Muscle layer of colon (tissue), 2 donors: ENCODE measurements around the gene JOSD2.
"Not testable (repeated sequence)": the region's sequence is repeated elsewhere in the genome, so short reads cannot be mapped to it uniquely, and the experiment has no call there.

Experiments
- H3K27ac ChIP-seq: one replicate; pipeline ENCODE4 v1.7.0; 2013; ENCODE audit warnings: low read depth, mild to moderate bottlenecking, low read length, moderate library complexity
- H3K27me3 ChIP-seq, 2 donors: one replicate each; pipeline ENCODE4 v1.7.0; 2013; ENCODE audit warnings: low read length in 2 of 2, mild to moderate bottlenecking in 2 of 2; ENCODE audit not compliant: insufficient read depth in 2 of 2, control insufficient read depth in 1 of 2
- H3K36me3 ChIP-seq: one replicate; pipeline ENCODE4 v1.7.0; 2013; ENCODE audit warnings: mild to moderate bottlenecking, low read length; ENCODE audit not compliant: insufficient read depth
- H3K4me1 ChIP-seq: one replicate; pipeline ENCODE4 v1.7.0; 2013; ENCODE audit warnings: mild to moderate bottlenecking, low read length; ENCODE audit not compliant: insufficient read depth
- H3K4me3 ChIP-seq, 2 donors: one replicate each; pipeline ENCODE4 v1.7.0; 2013; ENCODE audit warnings: low read length in 2 of 2, low read depth in 1 of 2, mild to moderate bottlenecking in 1 of 2, moderate library complexity in 1 of 2
- H3K9ac ChIP-seq: one replicate; pipeline ENCODE4 v1.7.0; 2013; ENCODE audit warnings: low read length
- H3K9me3 ChIP-seq: one replicate; pipeline ENCODE4 v1.7.0; 2013; ENCODE audit warnings: mild to moderate bottlenecking, low read length
- donor health status: abdominal sarcoma.
- donor health status: Adenocarcinoma of cecum.

JOSD2 gene

GRCh38 chr19:50537769-50538230 is 26.8 kb upstream of the JOSD2 start:
- Histone ChIP-seq H3K9me3 (peaks cover 7% of the 10 kb centered on the region), H3K9ac (no peak overlapping the region), H3K36me3 (no peaks in the 10 kb centered on the region), H3K27me3 (no peaks in the 10 kb centered on the region), H3K4me1 (no peaks in the 10 kb centered on the region), H3K27ac (no peak overlapping the region), H3K4me3 (no peak overlapping the region)

- no peaks in the 10 kb centered on the region for H3K36me3 ChIP-seq
- no peak overlapping the region for H3K9ac ChIP-seq
- H3K27ac ChIP-seq: no peak overlapping the region
Observed at GRCh38 chr19:50537306-50537685, 26.3 kb upstream of the JOSD2 start.

GRCh38 chr19:50536662-50537305 is 25.8 kb upstream of the JOSD2 start:
- H3K27ac ChIP-seq: no peak overlapping the region
- H3K4me3 ChIP-seq: no peak overlapping the region
- no peaks in the 10 kb centered on the region for H3K36me3 ChIP-seq
- H3K4me1 ChIP-seq: no peaks in the 10 kb centered on the region
- H3K9ac ChIP-seq: no peak overlapping the region
- H3K9me3 ChIP-seq: peaks cover 7% of the 10 kb centered on the region
- no peaks in the 10 kb centered on the region for H3K27me3 ChIP-seq

More at GRCh38 chr19:50537306-50537685, 26.3 kb upstream of the JOSD2 start:
- H3K9me3 ChIP-seq: peaks cover 7% of the 10 kb centered on the region
- H3K27me3 ChIP-seq: no peaks in the 10 kb centered on the region
- no peak overlapping the region for H3K4me3 ChIP-seq
- no peaks in the 10 kb centered on the region for H3K4me1 ChIP-seq

GRCh38 chr19:50535672-50536187 is 24.7 kb upstream of the JOSD2 start:
- no peak overlapping the region for H3K27ac ChIP-seq
- H3K27me3 ChIP-seq: no peaks in the 10 kb centered on the region
- H3K9ac ChIP-seq: no peak overlapping the region
- peaks cover 7% of the 10 kb centered on the region for H3K9me3 ChIP-seq
- H3K36me3 ChIP-seq: no peaks in the 10 kb centered on the region
- H3K4me1 ChIP-seq: no peaks in the 10 kb centered on the region
- H3K4me3 ChIP-seq: no peak overlapping the region

- H3K9me3 ChIP-seq: peaks cover 7% of the 10 kb centered on the region
- H3K9ac ChIP-seq: no peak overlapping the region
- no peaks in the 10 kb centered on the region for H3K4me1 ChIP-seq
- no peaks in the 10 kb centered on the region for H3K27me3 ChIP-seq
- H3K27ac ChIP-seq: no peak overlapping the region
- H3K36me3 ChIP-seq: no peaks in the 10 kb centered on the region
- no peak overlapping the region for H3K4me3 ChIP-seq
Observed at GRCh38 chr19:50534478-50534877, 23.5 kb upstream of the JOSD2 start.

- Histone ChIP-seq H3K9me3 (peaks cover 7% of the 10 kb centered on the region), H3K4me1 (no peaks in the 10 kb centered on the region), H3K4me3 (no peak overlapping the region), H3K27ac (no peak overlapping the region), H3K9ac (no peak overlapping the region), H3K36me3 (no peaks in the 10 kb centered on the region), H3K27me3 (no peaks in the 10 kb centered on the region)
Observed at GRCh38 chr19:50532952-50533351, 22.0 kb upstream of the JOSD2 start.

- no peak overlapping the region for H3K9ac ChIP-seq
- no peaks in the 10 kb centered on the region for H3K36me3 ChIP-seq
- H3K27me3 ChIP-seq: no peaks in the 10 kb centered on the region
- H3K4me3 ChIP-seq: no peak overlapping the region
- no peak overlapping the region for H3K27ac ChIP-seq
- no peaks in the 10 kb centered on the region for H3K4me1 ChIP-seq
- peaks cover 7% of the 10 kb centered on the region for H3K9me3 ChIP-seq
Observed at GRCh38 chr19:50531171-50531612, 20.2 kb upstream of the JOSD2 start.

GRCh38 chr19:50528052-50528451 is 17.1 kb upstream of the JOSD2 start:
- H3K27me3 ChIP-seq, H3K27ac ChIP-seq, H3K9me3 ChIP-seq, H3K4me1 ChIP-seq, H3K9ac ChIP-seq, H3K4me3 ChIP-seq, H3K36me3 ChIP-seq: not testable (repeated sequence)

GRCh38 chr19:50522881-50523280 is 11.9 kb upstream of the JOSD2 start:
- H3K27me3 ChIP-seq: no peaks in the 10 kb centered on the region
- no peaks in the 10 kb centered on the region for H3K36me3 ChIP-seq
- no peaks in the 10 kb centered on the region for H3K4me1 ChIP-seq
- no peak overlapping the region for H3K9ac ChIP-seq
- H3K27ac ChIP-seq: no peak overlapping the region
- no peak overlapping the region for H3K4me3 ChIP-seq
- H3K9me3 ChIP-seq: no peaks in the 10 kb centered on the region

GRCh38 chr19:50520822-50521465 is 10.0 kb upstream of the JOSD2 start:
- Histone ChIP-seq H3K9ac (no peak overlapping the region), H3K36me3 (no peaks in the 10 kb centered on the region)

GRCh38 chr19:50519006-50519575 is 8.1 kb upstream of the JOSD2 start:
- Histone ChIP-seq H3K27me3 (peaks cover 0 to 9% of the 10 kb centered on the region in 2 donors), H3K36me3 (no peaks in the 10 kb centered on the region), H3K27ac (no peak overlapping the region), H3K4me1 (no peaks in the 10 kb centered on the region), H3K9ac (no peak overlapping the region), H3K9me3 (no peaks in the 10 kb centered on the region), H3K4me3 (no peak overlapping the region)

More at GRCh38 chr19:50520822-50521465, 10.0 kb upstream of the JOSD2 start:
- no peaks in the 10 kb centered on the region for H3K9me3 ChIP-seq
- H3K4me1 ChIP-seq: no peaks in the 10 kb centered on the region
- no peak overlapping the region for H3K4me3 ChIP-seq
- no peak overlapping the region for H3K27ac ChIP-seq
- H3K27me3 ChIP-seq: no peaks in the 10 kb centered on the region
